ENCODE data around the gene PBX4.

DNA sequence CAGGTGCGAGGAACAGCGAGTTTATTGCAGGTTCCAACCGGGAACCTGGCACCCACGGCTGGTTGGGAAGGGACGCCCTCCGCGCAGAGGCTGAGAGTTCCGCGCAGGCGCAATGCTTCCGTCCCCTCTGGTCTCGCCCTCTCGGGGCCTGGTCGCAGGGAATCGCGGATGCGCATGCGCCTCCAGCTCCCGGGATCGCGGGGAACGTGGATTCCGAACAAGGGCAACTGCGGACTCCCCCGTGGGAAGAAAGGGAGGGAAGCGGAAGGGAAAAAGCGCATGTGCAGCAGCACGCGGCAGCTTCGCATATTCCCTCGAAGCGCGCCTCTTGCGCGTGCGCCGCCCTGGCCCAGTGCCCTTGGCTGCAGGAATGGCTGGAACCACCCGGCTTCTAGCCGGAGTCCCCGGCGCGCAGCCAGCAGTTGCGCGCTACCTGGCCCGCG, 104.3 kb downstream of the PBX4 start:
- TF ChIP-seq, protein P1, sequence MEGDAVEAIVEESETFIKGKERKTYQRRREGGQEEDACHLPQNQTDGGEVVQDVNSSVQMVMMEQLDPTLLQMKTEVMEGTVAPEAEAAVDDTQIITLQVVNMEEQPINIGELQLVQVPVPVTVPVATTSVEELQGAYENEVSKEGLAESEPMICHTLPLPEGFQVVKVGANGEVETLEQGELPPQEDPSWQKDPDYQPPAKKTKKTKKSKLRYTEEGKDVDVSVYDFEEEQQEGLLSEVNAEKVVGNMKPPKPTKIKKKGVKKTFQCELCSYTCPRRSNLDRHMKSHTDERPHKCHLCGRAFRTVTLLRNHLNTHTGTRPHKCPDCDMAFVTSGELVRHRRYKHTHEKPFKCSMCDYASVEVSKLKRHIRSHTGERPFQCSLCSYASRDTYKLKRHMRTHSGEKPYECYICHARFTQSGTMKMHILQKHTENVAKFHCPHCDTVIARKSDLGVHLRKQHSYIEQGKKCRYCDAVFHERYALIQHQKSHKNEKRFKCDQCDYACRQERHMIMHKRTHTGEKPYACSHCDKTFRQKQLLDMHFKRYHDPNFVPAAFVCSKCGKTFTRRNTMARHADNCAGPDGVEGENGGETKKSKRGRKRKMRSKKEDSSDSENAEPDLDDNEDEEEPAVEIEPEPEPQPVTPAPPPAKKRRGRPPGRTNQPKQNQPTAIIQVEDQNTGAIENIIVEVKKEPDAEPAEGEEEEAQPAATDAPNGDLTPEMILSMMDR (IDR thresholded peaks at IDR 0.05): no peak
- TF ChIP-seq POLR2A (IDR thresholded peaks at IDR 0.05): no peak

All from adrenal gland (tissue), 5 donors.